ENCODE results near the gene NUP210. TPM values are rescaled to one million over a fixed set of nuclear protein-coding genes. Genes with fewer than 3 reads are reported as not detected.

NUP210 gene
- total and polyA plus RNA-seq, 2 experiments from 2014 or later, result 13.8 to 73.9 TPM

DNA sequence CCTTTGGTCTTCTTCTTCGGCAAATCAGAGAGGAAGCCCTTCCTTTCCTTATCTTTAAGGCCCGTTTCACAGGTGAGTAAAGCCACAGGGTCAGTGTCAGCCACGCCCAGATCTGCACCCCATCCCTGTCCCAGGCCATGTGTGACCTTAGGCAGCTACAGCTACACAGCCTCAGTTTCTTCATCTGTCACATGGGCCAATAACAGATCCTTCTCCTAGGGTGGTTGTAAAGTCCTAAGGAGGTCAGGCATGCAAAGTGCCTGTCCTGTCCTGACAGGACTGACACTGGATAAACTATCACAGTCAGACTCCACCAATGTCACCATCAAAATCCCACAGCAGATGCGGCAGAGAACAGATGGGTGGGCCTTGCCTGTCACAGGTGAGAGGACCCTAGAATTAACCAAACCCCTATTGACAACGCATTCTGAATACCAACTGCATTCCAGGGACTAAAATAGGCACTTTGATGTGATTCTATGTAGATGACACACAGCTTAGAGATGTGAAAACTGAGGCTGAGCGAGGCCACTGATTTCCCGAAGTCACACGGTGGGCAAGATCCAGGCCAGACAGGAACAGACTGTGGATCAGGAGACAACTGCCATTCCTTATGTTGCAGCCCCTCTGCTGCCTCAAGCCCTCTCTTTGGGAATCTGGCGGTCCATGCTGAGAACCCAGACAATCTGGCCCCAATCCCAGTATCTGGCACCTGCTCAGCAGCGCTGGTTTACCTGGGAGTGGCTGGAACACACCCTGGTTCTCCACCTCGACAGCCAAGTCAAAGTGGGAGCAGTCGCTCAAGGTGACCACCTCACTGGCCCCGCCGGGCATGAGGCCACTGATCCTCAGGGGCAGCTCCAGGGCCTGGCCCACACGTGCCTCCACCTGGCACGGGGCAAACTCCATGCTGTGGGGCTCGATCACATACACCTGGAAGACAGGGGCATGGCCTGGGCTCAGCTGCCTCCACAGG, 48.7 kb downstream of the NUP210 start (continued):
- TF ChIP-seq, protein P1, sequence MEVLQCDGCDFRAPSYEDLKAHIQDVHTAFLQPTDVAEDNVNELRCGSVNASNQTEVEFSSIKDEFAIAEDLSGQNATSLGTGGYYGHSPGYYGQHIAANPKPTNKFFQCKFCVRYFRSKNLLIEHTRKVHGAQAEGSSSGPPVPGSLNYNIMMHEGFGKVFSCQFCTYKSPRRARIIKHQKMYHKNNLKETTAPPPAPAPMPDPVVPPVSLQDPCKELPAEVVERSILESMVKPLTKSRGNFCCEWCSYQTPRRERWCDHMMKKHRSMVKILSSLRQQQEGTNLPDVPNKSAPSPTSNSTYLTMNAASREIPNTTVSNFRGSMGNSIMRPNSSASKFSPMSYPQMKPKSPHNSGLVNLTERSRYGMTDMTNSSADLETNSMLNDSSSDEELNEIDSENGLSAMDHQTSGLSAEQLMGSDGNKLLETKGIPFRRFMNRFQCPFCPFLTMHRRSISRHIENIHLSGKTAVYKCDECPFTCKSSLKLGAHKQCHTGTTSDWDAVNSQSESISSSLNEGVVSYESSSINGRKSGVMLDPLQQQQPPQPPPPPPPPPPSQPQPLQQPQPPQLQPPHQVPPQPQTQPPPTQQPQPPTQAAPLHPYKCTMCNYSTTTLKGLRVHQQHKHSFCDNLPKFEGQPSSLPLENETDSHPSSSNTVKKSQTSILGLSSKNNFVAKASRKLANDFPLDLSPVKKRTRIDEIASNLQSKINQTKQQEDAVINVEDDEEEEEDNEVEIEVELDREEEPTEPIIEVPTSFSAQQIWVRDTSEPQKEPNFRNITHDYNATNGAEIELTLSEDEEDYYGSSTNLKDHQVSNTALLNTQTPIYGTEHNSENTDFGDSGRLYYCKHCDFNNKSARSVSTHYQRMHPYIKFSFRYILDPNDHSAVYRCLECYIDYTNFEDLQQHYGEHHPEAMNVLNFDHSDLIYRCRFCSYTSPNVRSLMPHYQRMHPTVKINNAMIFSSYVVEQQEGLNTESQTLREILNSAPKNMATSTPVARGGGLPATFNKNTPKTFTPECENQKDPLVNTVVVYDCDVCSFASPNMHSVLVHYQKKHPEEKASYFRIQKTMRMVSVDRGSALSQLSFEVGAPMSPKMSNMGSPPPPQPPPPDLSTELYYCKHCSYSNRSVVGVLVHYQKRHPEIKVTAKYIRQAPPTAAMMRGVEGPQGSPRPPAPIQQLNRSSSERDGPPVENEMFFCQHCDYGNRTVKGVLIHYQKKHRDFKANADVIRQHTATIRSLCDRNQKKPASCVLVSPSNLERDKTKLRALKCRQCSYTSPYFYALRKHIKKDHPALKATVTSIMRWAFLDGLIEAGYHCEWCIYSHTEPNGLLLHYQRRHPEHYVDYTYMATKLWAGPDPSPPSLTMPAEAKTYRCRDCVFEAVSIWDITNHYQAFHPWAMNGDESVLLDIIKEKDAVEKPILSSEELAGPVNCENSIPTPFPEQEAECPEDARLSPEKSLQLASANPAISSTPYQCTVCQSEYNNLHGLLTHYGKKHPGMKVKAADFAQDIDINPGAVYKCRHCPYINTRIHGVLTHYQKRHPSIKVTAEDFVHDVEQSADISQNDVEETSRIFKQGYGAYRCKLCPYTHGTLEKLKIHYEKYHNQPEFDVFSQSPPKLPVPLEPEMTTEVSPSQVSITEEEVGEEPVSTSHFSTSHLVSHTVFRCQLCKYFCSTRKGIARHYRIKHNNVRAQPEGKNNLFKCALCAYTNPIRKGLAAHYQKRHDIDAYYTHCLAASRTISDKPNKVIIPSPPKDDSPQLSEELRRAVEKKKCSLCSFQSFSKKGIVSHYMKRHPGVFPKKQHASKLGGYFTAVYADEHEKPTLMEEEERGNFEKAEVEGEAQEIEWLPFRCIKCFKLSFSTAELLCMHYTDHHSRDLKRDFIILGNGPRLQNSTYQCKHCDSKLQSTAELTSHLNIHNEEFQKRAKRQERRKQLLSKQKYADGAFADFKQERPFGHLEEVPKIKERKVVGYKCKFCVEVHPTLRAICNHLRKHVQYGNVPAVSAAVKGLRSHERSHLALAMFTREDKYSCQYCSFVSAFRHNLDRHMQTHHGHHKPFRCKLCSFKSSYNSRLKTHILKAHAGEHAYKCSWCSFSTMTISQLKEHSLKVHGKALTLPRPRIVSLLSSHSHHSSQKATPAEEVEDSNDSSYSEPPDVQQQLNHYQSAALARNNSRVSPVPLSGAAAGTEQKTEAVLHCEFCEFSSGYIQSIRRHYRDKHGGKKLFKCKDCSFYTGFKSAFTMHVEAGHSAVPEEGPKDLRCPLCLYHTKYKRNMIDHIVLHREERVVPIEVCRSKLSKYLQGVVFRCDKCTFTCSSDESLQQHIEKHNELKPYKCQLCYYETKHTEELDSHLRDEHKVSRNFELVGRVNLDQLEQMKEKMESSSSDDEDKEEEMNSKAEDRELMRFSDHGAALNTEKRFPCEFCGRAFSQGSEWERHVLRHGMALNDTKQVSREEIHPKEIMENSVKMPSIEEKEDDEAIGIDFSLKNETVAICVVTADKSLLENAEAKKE (CRISPR knock-in tag; IDR thresholded peaks at IDR 0.05), result no peak
- no peak for TF ChIP-seq POLR2AphosphoS5 (IDR thresholded peaks at IDR 0.05; ENCODE audit: low read depth)
- no peak for TF ChIP-seq ZNF331 (CRISPR knock-in tag; IDR thresholded peaks at IDR 0.05; ENCODE audit: low read depth)
- TF ChIP-seq NANOG (IDR thresholded peaks at IDR 0.05; ENCODE audit: borderline replicate concordance), result no peak
- TF ChIP-seq STAT1 (IDR thresholded peaks at IDR 0.05; ENCODE audit: unreplicated experiment), result no peak
- TF ChIP-seq JUNB (IDR thresholded peaks at IDR 0.05; ENCODE audit: unreplicated experiment), result no peak
- TF ChIP-seq EZH2 (IDR thresholded peaks at IDR 0.05; ENCODE audit: low read depth, unreplicated experiment), result no peak

DNA sequence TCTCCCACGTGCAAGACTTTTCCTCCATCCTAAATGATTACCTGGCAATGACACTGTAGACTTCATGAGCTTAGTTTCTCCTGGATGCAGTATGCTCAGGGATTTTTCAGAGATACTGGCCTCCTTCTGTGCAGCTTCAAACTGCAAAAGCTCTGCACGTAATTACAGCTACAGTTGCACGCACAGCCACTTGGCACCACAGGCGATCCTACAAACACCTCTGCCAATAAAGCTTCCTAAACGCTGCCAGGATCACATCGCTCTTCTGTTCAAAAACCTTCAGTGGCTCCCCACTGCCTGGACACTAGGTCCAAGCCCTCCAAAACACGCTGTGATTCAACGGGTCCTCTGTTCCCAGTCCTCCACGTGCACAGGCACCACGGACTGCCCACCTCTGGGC, 49.5 kb downstream of the NUP210 start:
- H3K36me3 ChIP-seq (ENCODE audit: insufficient read depth), result peaks cover 10% of the 10 kb centered on the region
- H3K79me2 ChIP-seq (replicated peaks; ENCODE audit: insufficient read depth), result no peaks in the 10 kb centered on the region
- Mint-ChIP-seq H3K4me3 (no peak overlapping the region), H3K27ac (no peak overlapping the region), H3K4me1 (peaks cover 10% of the 10 kb centered on the region), H3K9me3 (no peaks in the 10 kb centered on the region; the same call in 2 of the 3 replicates), H3K36me3 (ENCODE audit: low read depth) (peaks cover 50% of the 10 kb centered on the region), H3K27me3 (ENCODE audit: insufficient read depth, low read depth, poor library complexity) (peaks cover 4% of the 10 kb centered on the region)
- ATAC-seq (no peak), DNase-seq (ENCODE audit: low spot score) (no peak)
- no peak overlapping the region for H3K4me3 ChIP-seq
- H3K27ac ChIP-seq (ENCODE audit: low read depth), result no peak overlapping the region
- H3K4me2 ChIP-seq, result no peak overlapping the region
- H2AFZ ChIP-seq, result no peak overlapping the region
- H4K20me1 ChIP-seq (replicated peaks; ENCODE audit: insufficient read depth), result no peaks in the 10 kb centered on the region
- TF ChIP-seq NANOG (IDR thresholded peaks at IDR 0.05; ENCODE audit: borderline replicate concordance) (no peak), ZNF331 (CRISPR knock-in tag; IDR thresholded peaks at IDR 0.05; ENCODE audit: low read depth) (no peak), EZH2phosphoT487 (IDR thresholded peaks at IDR 0.05; ENCODE audit: unreplicated experiment) (no peak), JUNB (IDR thresholded peaks at IDR 0.05; ENCODE audit: unreplicated experiment) (no peak), STAT1 (IDR thresholded peaks at IDR 0.05; ENCODE audit: unreplicated experiment) (no peak)
- TF ChIP-seq, protein P2, sequence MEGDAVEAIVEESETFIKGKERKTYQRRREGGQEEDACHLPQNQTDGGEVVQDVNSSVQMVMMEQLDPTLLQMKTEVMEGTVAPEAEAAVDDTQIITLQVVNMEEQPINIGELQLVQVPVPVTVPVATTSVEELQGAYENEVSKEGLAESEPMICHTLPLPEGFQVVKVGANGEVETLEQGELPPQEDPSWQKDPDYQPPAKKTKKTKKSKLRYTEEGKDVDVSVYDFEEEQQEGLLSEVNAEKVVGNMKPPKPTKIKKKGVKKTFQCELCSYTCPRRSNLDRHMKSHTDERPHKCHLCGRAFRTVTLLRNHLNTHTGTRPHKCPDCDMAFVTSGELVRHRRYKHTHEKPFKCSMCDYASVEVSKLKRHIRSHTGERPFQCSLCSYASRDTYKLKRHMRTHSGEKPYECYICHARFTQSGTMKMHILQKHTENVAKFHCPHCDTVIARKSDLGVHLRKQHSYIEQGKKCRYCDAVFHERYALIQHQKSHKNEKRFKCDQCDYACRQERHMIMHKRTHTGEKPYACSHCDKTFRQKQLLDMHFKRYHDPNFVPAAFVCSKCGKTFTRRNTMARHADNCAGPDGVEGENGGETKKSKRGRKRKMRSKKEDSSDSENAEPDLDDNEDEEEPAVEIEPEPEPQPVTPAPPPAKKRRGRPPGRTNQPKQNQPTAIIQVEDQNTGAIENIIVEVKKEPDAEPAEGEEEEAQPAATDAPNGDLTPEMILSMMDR (conservative IDR thresholded peaks at IDR 0.05; ENCODE audit: low read depth in 2 of 2), result no peak
- TF ChIP-seq, protein P3, sequence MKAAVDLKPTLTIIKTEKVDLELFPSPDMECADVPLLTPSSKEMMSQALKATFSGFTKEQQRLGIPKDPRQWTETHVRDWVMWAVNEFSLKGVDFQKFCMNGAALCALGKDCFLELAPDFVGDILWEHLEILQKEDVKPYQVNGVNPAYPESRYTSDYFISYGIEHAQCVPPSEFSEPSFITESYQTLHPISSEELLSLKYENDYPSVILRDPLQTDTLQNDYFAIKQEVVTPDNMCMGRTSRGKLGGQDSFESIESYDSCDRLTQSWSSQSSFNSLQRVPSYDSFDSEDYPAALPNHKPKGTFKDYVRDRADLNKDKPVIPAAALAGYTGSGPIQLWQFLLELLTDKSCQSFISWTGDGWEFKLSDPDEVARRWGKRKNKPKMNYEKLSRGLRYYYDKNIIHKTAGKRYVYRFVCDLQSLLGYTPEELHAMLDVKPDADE (IDR thresholded peaks at IDR 0.05), result no peak
- no peaks in the 10 kb centered on the region for H3K9me2 ChIP-seq (ENCODE audit: insufficient read depth)
- no peaks in the 10 kb centered on the region for H3K27me3 ChIP-seq (ENCODE audit: insufficient read depth)
- no peaks in the 10 kb centered on the region for H3F3A ChIP-seq (replicated peaks; ENCODE audit: low read depth)
- peaks cover 1% of the 10 kb centered on the region; the same call in 1 of the 2 replicates for H3K4me1 ChIP-seq (ENCODE audit: insufficient read depth)

Data from GM23338 (cell line).